M059J (cell line): Measurements from ENCODE around the gene IMP3. TPM values are rescaled to one million over a fixed set of nuclear protein-coding genes. Genes with fewer than 3 reads are reported as not detected.

Experiments used
- DNase-seq: peaks from one replicate; pipeline ENCODE4 v3.0.0-alpha.2; 2012; ENCODE audit warnings: low read depth
- total RNA-seq: library from RNA; depleted of rRNA; stranded (reverse); fragments of >200 nt; shearing (Covaris generic); gene quantifications from 2 replicates; pipeline ENCODE4 v1.2.3, GENCODE V29; 2014; rRNA removed

The IMP3 gene
- total RNA-seq, 1 experiment from 2014 or later: 93.7 TPM

DNA sequence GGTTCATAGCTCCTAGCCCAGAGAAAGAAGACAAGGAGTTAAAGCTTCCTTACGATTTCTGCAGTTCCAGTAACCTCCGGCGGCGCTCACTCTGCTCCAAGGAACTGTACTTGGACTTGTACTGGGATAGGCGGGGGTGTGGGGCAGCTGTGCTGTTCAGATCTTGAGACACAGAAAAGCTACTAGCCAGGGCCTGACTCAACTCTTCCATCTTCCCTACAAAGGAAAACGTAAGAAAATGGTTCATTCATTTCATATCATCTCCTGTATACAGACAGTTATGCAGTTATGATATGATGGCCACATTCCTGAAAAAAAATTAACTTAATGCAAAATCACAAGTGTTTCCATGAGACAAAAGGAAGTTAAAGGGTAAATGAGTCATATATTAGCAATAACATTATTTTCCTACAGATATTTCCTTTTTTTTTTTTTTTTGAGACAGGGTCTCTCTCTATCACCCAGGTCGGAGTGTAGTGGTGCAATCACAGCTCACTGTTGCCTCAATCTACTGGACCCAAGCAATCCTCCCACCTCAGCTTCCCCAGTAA is 19.1 kb downstream of the IMP3 start:
- peak; percentile 72 for DNase-seq

DNA sequence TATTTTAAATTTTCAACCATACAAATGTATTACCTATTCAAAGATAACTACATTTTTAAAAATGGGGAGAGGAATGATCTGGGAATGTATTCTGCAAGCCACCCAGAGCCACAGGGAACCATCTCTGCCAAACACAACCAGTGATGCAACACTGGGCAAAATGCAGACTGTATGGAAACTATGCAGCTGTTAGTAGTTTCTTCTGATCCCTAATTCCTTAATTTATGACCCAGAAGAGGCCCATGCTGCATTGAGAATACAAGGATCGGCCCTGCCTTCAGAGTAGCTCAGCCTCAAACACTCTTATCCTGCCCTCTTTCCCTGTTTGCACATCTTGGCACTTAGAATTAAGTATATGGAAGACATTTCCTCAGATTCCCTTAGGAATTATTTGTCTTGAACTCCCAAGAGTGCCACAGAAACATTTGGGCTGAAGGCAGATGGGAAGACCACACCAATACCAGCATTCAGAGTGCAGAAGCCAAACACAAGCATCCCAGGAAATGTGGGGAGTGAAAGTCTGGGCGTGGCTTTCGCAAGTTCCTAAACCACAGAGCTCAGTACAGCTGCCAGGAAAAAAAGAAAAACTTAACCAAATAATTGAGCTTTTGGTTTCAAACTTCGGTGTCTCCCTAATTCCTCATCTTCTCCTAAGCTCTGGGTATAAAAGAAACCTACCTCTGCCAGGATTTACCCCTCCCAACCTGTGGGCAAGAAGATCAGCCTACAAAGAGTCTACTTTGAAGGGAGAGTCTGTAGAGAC is 19.8 kb downstream of the IMP3 start:
- DNase-seq: peak; percentile 48

DNA sequence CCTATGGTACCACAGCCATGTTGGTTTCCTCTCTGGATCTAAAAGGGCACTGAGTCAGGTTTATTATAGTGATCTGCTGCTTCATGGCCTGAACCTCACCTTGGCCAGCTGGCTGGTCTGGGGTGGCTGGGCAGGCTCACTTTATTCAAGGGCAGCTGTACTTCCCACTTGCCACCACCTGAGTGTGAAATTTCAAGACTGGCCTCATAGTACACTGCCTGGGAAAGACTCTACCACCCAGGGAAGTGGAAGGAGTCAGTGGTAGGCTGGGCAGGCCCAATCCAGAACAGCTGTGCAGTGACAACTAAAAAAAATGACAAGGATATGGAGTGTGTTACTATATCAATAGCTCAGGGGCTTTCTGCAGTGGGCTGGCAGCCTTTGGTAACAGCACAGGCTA is 23.3 kb downstream of the IMP3 start:
- DNase-seq: no peak

DNA sequence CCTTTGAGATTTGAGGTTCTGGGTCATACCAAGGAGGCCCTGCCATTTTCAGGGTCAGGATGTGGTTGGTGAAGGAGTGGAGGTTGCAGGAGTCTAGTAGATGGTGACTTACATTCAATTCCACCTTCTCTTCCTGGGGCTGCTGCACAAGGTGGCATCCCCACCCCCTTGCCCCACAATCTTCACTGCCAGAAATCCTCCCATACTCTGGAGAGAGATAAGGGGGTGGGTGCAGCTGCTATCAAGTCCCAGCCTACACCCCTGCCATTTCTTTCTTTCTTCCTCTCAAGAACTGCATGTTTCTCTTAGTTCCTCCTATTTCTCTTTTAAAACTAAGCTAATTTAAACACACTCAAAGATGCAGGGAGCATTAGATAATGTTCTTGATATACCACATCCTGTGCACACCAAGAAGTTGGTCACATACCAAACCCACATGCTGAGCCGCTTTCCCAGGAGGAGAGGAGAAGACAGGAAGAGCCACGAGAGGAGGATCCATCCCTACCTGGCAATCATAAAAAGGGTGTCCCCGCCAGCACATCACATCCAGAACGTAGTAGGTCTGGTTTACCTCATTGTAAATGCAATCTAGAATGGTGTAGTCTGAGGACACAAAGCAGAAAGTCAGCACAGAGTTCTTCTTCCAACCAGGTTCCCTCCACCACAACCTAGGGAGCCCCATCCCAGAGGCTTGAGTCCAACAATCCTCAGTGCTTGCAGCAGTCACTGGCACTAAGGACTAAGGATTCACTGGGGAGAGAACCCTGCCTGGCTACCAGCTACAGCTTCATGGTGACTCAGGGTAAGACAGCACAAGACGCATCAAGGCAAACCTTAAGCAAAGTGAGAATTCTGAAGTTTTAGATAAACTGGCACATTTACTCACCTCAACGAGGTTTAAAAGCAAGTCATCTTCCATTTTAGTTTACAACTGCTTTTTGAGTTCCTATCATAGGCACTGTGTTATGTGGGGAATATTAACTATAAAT is 33.0 kb downstream of the IMP3 start:
- DNase-seq: peak; percentile 20

DNA sequence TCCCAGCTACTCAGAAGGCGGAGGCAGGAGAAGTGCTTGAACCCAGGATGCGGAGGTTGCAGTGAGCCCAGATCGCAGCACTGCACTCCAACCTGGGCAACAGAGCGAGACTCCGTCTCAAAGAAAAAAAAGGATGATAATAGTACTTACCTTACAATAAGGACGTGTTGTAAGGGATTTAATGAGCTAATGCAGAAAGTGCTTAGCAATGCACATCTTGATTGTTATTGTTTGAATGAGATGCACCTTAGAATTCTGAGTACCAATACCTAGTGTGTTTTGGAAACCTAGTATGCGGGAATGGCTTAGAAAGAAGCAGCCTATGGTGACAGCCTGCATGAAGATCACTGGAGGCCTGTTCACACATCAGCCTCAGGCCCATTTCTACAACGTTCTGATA is 34.0 kb downstream of the IMP3 start:
- no peak for DNase-seq

DNA sequence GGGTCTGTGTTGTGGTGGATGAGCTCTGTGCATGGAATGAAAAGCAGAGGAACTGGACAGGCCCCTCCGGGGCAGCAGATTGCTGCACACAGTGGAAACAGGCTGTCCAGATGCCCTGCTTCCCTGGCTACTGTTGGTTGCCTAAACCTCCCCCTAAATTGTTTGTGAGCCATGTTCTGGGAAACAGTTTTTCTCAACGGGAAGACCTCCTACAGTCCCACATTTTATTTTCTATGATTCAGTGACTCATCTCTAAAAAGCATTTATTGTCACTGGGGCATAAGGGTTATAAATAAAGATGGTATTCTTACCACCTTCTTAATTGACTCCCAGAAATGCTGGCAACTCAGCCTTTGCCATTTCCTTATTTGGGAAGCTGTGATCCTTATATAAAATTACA is 40.6 kb downstream of the IMP3 start:
- DNase-seq: no peak

DNA sequence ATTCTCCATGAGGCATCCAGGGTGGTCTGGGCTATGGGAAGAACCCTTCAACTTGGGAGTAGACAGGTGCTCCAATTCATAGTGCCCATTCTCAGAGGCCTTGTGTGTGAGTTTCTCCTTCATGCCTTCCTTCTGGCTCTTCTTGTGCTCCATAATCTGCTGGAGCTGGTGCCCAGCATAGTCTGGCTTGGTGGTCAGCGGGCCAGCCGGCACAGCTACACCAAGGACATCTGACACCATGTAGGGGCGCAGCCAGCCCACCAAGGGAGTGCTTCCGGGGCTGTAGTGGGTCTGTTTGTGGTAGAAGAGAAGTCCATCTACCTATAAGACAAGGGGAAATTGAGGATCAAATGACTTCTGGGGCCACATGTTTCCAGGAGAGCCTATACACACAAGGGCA is 41.7 kb downstream of the IMP3 start:
- DNase-seq: no peak

DNA sequence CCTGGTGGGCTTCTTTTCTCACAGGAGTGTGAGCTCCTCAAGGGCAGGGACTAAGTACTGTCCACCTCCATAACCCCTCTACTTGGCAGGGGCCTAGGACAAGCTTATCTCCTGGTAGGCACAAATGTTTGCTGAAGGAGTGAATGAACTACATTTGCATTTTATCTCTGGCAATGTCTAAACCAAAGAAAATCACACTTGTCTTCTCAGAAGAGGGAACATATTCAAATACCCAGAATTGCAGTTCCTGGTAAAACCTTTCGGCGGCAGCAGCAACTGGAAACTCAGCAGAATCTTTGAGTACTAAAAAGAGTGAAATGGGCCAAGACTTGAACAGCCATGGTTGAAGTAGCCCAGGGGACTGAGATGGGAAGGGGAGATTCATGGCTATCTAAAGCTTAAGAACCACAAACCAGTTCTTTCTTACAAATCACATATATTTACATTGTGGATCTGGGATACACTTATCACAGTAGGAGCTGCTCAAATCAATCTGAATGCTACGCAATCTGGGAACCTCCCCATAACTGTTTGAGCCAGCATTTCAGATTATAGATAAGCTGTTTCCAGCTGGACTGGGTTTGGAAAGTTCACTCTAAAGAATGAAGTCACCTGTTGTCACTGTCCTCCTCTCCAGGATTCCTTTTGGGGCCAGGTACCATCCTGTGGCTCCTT is 42.2 kb downstream of the IMP3 start:
- DNase-seq: no peak

DNA sequence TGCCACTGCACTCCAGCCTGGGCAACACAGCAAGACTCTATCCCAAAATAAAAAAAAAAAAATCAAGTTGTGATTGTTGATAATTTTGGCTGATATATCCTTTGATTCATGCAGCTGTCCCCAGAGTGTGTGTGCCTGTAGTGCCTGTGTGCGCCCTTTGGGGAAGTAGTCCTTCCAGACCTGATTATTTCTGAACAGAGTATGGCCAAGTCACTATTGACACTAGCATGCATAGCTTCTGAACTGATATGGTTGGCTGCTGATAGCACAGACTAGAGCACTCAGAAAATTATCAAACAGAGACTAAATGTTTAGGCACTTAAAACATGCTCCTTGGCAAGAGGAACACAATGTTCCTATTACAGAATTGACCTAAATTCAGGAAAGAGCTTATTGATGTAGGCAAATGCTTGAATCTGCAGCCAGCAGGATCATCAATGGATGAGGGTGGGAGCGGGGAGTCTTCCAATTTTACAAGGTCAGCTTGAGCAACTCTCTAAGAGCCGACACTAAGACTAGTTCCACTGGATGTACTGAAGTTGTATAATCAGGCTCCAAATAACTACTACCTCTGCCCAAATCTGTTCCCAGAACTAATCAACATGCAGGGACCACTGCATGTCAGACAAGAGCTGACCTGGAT is 43.2 kb downstream of the IMP3 start:
- no peak for DNase-seq

DNA sequence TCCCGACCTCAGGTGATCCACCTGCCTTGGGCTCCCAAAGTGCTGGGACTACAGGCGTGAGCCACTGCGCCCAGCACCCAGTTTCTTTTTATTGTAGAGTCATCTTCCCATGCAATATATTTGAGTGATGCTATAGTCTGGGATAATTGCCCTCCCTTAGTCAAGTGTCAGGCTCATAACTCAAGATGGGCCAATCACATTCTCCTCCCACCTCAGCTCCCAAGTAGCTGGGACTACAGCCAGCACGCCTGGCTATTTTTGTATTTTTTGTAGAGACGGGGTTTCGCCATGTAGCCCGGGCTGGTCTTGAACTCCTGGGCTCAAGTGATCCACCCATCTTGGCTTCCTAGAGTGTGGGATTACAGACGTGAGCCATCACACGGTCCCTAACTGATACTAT is 45.7 kb downstream of the IMP3 start:
- no peak for DNase-seq

DNA sequence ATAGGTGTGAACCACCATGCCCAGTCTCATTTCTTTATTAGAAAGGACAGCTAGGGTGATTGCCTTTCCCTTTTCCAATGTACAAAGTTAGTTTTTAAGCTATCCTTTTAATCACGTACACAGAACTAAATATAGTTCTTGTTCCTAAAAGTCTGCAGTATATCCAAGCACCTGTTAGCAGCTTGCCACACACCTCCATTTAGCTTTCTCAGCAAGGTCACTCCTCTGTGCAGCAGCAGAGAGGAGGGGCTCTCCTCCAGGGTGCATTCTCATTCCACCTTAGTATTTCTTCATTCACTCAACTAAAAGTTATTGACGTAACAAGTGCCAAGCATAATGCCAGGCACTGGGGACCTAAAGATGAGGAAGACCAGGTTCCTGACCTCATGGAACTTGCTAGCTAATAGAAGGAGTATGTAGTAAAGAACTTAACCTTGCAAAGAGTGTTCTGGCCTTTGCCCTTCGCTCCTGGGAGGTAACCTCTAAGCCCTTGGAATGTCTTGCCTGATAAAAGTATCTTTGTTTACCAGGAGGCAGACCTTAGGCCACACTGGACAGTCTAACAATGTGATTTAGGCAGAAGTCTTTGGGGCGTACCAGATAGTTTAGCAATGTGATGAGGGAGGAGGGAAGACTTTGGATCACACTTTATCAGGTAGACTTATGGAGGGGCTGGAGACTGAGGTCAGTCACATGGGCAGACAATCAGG is 48.2 kb downstream of the IMP3 start:
- no peak for DNase-seq

DNA sequence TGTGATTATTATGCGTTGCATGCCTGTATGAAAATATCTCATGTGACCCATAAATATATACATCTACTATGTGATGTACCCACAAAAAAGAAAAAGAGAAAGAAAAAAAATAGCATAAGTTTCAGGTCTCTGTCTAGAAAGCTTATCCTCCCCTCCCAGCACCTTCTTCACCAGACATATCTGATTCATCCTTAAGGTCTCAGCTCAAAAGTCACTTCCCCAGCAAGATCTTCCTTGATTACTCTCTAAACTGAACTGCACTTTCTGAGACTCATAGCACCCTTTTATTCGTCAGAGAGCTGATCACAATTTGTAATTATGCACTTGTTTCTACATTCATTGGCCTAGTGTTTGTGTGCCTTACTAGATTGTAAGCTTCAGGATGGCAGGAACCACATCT is 49.8 kb downstream of the IMP3 start:
- no peak for DNase-seq

Other genes with a start within 250 kb of the IMP3 start
- gene SIN3A, start 188.5 kb downstream of the IMP3 start, total RNA-seq: 38.5 and 39.7 TPM in 2 replicates
- 9.9 and 19.2 TPM in 2 replicates for gene PTPN9, start 60.9 kb downstream of the IMP3 start, total RNA-seq
- gene SNUPN, start 14.5 kb downstream of the IMP3 start, total RNA-seq: 26.6 and 32.1 TPM in 2 replicates
- 8.2 and 10.6 TPM in 2 replicates for gene SNX33, start 7.7 kb upstream of the IMP3 start, total RNA-seq
- gene CSPG4, start 72.6 kb upstream of the IMP3 start, total RNA-seq: 3.4 and 8.2 TPM in 2 replicates
- 30.7 and 37.5 TPM in 2 replicates for gene UBE2Q2, start 203.2 kb upstream of the IMP3 start, total RNA-seq